SK-N-SH treated with all-trans-retinoic acid at 6 μM for 48 hours (cell line): ENCODE results near the gene DLG5.
"Not testable (repeated sequence)": the region's sequence is repeated elsewhere in the genome, so short reads cannot be mapped to it uniquely, and the experiment has no call there.

Source experiments
- ARNTL ChIP-seq: fragments of 450-650 bp; formaldehyde crosslinking; IDR thresholded peaks from 2 replicates; pipeline ENCODE4 v1.5.0; 2020; ENCODE audit warnings: low read depth, mild to moderate bottlenecking, moderate library complexity, borderline replicate concordance
- BACH2 ChIP-seq: fragments of 250-450 bp; sonication (Bioruptor Pico); IDR thresholded peaks from 2 replicates; pipeline ENCODE4 v1.9.0; 2021; ENCODE audit warnings: mild to moderate bottlenecking, borderline replicate concordance
- CSDC2 ChIP-seq: fragments of 250-450 bp; sonication (Bioruptor Pico); IDR thresholded peaks from 2 replicates; pipeline ENCODE4 v1.5.0; 2020; ENCODE audit warnings: mild to moderate bottlenecking, moderate library complexity
- GLIS3 ChIP-seq: fragments of 250-450 bp; sonication (Bioruptor Pico); IDR thresholded peaks from 2 replicates; pipeline ENCODE4 v1.5.0; 2020; ENCODE audit warnings: mild to moderate bottlenecking, moderate library complexity
- ISL1 ChIP-seq: fragments of 250-450 bp; sonication (Bioruptor Pico); IDR thresholded peaks from 2 replicates; pipeline ENCODE4 v2.1.2; 2022; ENCODE audit warnings: mild to moderate bottlenecking, moderate library complexity
- OSR1 ChIP-seq: fragments of 250-450 bp; sonication (Bioruptor Pico); IDR thresholded peaks from 2 replicates; pipeline ENCODE4 v1.8.0; 2022; ENCODE audit warnings: moderate library complexity, mild to moderate bottlenecking, inconsistent platforms
- PATZ1 ChIP-seq: fragments of 250-450 bp; sonication (Bioruptor Pico); IDR thresholded peaks from 2 replicates; pipeline ENCODE4 v1.8.0; 2020; ENCODE audit warnings: mild to moderate bottlenecking, moderate library complexity, borderline replicate concordance
- PPARA ChIP-seq: fragments of 250-450 bp; sonication (Bioruptor Pico); IDR thresholded peaks from 2 replicates; pipeline ENCODE4 v1.5.0; 2020; ENCODE audit warnings: mild to moderate bottlenecking, borderline replicate concordance
- RARB ChIP-seq: fragments of 250-450 bp; sonication (Bioruptor Pico); IDR thresholded peaks from 2 replicates; pipeline ENCODE4 v1.8.0; 2021; ENCODE audit warnings: mild to moderate bottlenecking, moderate library complexity
- TOX ChIP-seq: fragments of 250-450 bp; sonication (Bioruptor Pico); IDR thresholded peaks from 2 replicates; pipeline ENCODE4 v1.8.0; 2021; ENCODE audit warnings: mild to moderate bottlenecking, moderate library complexity, borderline replicate concordance
- ZFP3 ChIP-seq: fragments of 250-450 bp; sonication (Bioruptor Pico); IDR thresholded peaks from 2 replicates; pipeline ENCODE4 v1.5.0; 2020; ENCODE audit warnings: mild to moderate bottlenecking, moderate library complexity
- ZNF8 ChIP-seq: fragments of 450-650 bp; formaldehyde crosslinking; IDR thresholded peaks from 2 replicates; pipeline ENCODE4 v1.5.0; 2020; ENCODE audit warnings: mild to moderate bottlenecking, moderate library complexity
- TF ChIP-seq, protein P1 (sequence below): fragments of 250-450 bp; sonication (Bioruptor Pico); IDR thresholded peaks from 2 replicates; pipeline ENCODE4 v1.5.1; 2020; ENCODE audit warnings: low read depth, mild to moderate bottlenecking, moderate library complexity
- TF ChIP-seq, protein P2 (sequence below): fragments of 250-450 bp; sonication (Bioruptor Pico); IDR thresholded peaks from 2 replicates; pipeline ENCODE4 v1.5.0; 2020; ENCODE audit warnings: mild to moderate bottlenecking, moderate library complexity

DNA sequence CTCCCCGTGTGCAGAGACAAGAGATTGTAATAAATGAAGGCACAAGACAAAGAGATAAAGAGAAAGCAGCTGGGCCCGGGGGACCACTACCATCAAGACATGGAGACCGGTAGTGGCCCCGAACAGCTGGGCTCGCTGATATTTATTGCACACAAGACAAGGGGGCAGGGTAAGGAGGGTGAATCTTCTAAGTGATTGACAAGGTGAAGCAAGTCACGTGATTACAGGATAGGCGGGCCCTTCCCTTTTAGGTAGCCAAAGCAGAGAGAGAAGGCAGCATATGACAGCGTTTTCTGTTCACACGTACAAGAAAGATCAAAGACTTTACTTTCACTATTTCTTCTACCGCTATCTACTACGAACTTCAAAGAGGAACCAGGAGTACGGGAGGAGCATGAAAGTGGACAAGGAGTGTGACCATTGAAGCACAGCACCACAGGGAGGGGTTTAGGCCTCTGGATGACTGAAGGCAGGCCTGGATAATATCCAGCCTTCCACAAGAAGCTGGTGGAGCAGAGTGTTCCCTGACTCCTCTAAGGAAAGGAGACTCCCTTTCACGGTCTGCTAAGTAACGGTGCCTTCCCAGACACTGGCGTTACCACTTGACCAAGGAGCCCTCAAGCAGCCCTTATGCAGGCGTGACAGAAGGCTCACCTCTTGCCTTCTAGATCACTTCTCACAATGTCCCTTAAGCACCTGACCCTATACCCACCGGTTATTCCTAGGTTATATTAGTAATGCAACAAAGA is 153.5 kb downstream of the DLG5 start:
- not testable (repeated sequence) for TF ChIP-seq PPARA (CRISPR knock-in tag); ZNF8 (CRISPR knock-in tag); ZFP3 (CRISPR knock-in tag); CSDC2 (CRISPR knock-in tag); PATZ1; BACH2 (CRISPR knock-in tag); OSR1; ISL1; RARB (CRISPR knock-in tag); GLIS3; TOX (CRISPR knock-in tag); ARNTL (CRISPR knock-in tag)
- TF ChIP-seq, protein P1, sequence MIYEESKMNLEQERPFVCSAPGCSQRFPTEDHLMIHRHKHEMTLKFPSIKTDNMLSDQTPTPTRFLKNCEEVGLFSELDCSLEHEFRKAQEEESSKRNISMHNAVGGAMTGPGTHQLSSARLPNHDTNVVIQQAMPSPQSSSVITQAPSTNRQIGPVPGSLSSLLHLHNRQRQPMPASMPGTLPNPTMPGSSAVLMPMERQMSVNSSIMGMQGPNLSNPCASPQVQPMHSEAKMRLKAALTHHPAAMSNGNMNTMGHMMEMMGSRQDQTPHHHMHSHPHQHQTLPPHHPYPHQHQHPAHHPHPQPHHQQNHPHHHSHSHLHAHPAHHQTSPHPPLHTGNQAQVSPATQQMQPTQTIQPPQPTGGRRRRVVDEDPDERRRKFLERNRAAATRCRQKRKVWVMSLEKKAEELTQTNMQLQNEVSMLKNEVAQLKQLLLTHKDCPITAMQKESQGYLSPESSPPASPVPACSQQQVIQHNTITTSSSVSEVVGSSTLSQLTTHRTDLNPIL (CRISPR knock-in tag) = not testable (repeated sequence)
- TF ChIP-seq, protein P2, sequence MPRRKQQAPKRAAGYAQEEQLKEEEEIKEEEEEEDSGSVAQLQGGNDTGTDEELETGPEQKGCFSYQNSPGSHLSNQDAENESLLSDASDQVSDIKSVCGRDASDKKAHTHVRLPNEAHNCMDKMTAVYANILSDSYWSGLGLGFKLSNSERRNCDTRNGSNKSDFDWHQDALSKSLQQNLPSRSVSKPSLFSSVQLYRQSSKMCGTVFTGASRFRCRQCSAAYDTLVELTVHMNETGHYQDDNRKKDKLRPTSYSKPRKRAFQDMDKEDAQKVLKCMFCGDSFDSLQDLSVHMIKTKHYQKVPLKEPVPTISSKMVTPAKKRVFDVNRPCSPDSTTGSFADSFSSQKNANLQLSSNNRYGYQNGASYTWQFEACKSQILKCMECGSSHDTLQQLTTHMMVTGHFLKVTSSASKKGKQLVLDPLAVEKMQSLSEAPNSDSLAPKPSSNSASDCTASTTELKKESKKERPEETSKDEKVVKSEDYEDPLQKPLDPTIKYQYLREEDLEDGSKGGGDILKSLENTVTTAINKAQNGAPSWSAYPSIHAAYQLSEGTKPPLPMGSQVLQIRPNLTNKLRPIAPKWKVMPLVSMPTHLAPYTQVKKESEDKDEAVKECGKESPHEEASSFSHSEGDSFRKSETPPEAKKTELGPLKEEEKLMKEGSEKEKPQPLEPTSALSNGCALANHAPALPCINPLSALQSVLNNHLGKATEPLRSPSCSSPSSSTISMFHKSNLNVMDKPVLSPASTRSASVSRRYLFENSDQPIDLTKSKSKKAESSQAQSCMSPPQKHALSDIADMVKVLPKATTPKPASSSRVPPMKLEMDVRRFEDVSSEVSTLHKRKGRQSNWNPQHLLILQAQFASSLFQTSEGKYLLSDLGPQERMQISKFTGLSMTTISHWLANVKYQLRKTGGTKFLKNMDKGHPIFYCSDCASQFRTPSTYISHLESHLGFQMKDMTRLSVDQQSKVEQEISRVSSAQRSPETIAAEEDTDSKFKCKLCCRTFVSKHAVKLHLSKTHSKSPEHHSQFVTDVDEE (CRISPR knock-in tag) = not testable (repeated sequence)
